ENCODE measurements around the gene AK4. TPM values are rescaled to one million over a fixed set of nuclear protein-coding genes. Genes with fewer than 3 reads are reported as not detected.
"Not testable (repeated sequence)": the region's sequence is repeated elsewhere in the genome, so short reads cannot be mapped to it uniquely, and the experiment has no call there.

AK4 gene
- total RNA-seq, 1 donor from 2014 or later: 23.4 TPM

- H3K36me3 Mint-ChIP-seq (ENCODE audit: unreplicated experiment): no peaks in the 10 kb centered on the region
- no peak overlapping the region for H3K27ac Mint-ChIP-seq (ENCODE audit: unreplicated experiment)
- H3K9me3 Mint-ChIP-seq (ENCODE audit: unreplicated experiment): no peaks in the 10 kb centered on the region
- peaks cover 8% of the 10 kb centered on the region for H3K4me1 Mint-ChIP-seq (ENCODE audit: unreplicated experiment)
- no peak for TF ChIP-seq CTCF (IDR thresholded peaks at IDR 0.05)
- H3K4me3 Mint-ChIP-seq (ENCODE audit: unreplicated experiment): no peak overlapping the region
- no peak for DNase-seq (ENCODE audit: extremely low spot score, unreplicated experiment)
- H3K27me3 Mint-ChIP-seq (ENCODE audit: unreplicated experiment): peaks cover 13% of the 10 kb centered on the region
Measured at GRCh38 chr1:65138524-65138923, 9.5 kb upstream of the AK4 start.

- DNase-seq (ENCODE audit: extremely low spot score, unreplicated experiment); H3K4me1 Mint-ChIP-seq (ENCODE audit: unreplicated experiment); H3K27ac Mint-ChIP-seq (ENCODE audit: unreplicated experiment); H3K4me3 Mint-ChIP-seq (ENCODE audit: unreplicated experiment); H3K36me3 Mint-ChIP-seq (ENCODE audit: unreplicated experiment); H3K9me3 Mint-ChIP-seq (ENCODE audit: unreplicated experiment): not testable (repeated sequence)
- peaks cover 13% of the 10 kb centered on the region for H3K27me3 Mint-ChIP-seq (ENCODE audit: unreplicated experiment)
Measured at GRCh38 chr1:65139793-65140192, 8.2 kb upstream of the AK4 start.

GRCh38 chr1:65141394-65141793, 6.6 kb upstream of the AK4 start:
- no peaks in the 10 kb centered on the region for H3K36me3 Mint-ChIP-seq (ENCODE audit: unreplicated experiment)
- no peak overlapping the region for H3K27ac Mint-ChIP-seq (ENCODE audit: unreplicated experiment)
- H3K27me3 Mint-ChIP-seq (ENCODE audit: unreplicated experiment): peaks cover 17% of the 10 kb centered on the region
- no peak overlapping the region for H3K4me3 Mint-ChIP-seq (ENCODE audit: unreplicated experiment)
- H3K9me3 Mint-ChIP-seq (ENCODE audit: unreplicated experiment): no peaks in the 10 kb centered on the region
- DNase-seq (ENCODE audit: extremely low spot score, unreplicated experiment): no peak
- TF ChIP-seq CTCF (IDR thresholded peaks at IDR 0.05): no peak
- H3K4me1 Mint-ChIP-seq (ENCODE audit: unreplicated experiment): peaks cover 8% of the 10 kb centered on the region

GRCh38 chr1:65141918-65142317, 6.1 kb upstream of the AK4 start:
- no peak for DNase-seq (ENCODE audit: extremely low spot score, unreplicated experiment)
- no peaks in the 10 kb centered on the region for H3K9me3 Mint-ChIP-seq (ENCODE audit: unreplicated experiment)
- H3K4me3 Mint-ChIP-seq (ENCODE audit: unreplicated experiment): no peak overlapping the region
- peaks cover 11% of the 10 kb centered on the region for H3K4me1 Mint-ChIP-seq (ENCODE audit: unreplicated experiment)
- no peak for TF ChIP-seq CTCF (IDR thresholded peaks at IDR 0.05)
- H3K27me3 Mint-ChIP-seq (ENCODE audit: unreplicated experiment): peaks cover 20% of the 10 kb centered on the region
- H3K36me3 Mint-ChIP-seq (ENCODE audit: unreplicated experiment): no peaks in the 10 kb centered on the region
- H3K27ac Mint-ChIP-seq (ENCODE audit: unreplicated experiment): no peak overlapping the region

- peaks cover 15% of the 10 kb centered on the region for H3K4me1 Mint-ChIP-seq (ENCODE audit: unreplicated experiment)
- H3K27me3 Mint-ChIP-seq (ENCODE audit: unreplicated experiment): peaks cover 16% of the 10 kb centered on the region
- not testable (repeated sequence) for H3K27ac Mint-ChIP-seq (ENCODE audit: unreplicated experiment); DNase-seq (ENCODE audit: extremely low spot score, unreplicated experiment); H3K9me3 Mint-ChIP-seq (ENCODE audit: unreplicated experiment); H3K4me3 Mint-ChIP-seq (ENCODE audit: unreplicated experiment); H3K36me3 Mint-ChIP-seq (ENCODE audit: unreplicated experiment)
Measured at GRCh38 chr1:65143112-65143658, 4.8 kb upstream of the AK4 start.

GRCh38 chr1:65146908-65147423, 1.0 kb upstream of the AK4 start:
- peaks cover 16% of the 10 kb centered on the region for H3K27me3 Mint-ChIP-seq (ENCODE audit: unreplicated experiment)
- no peaks in the 10 kb centered on the region for H3K9me3 Mint-ChIP-seq (ENCODE audit: unreplicated experiment)
- H3K27ac Mint-ChIP-seq (ENCODE audit: unreplicated experiment): no peak overlapping the region
- peak overlapping the region; percentile 76 for H3K4me3 Mint-ChIP-seq (ENCODE audit: unreplicated experiment)
- DNase-seq (ENCODE audit: extremely low spot score, unreplicated experiment): no peak
- no peaks in the 10 kb centered on the region for H3K36me3 Mint-ChIP-seq (ENCODE audit: unreplicated experiment)
- TF ChIP-seq CTCF (IDR thresholded peaks at IDR 0.05): no peak
- peaks cover 24% of the 10 kb centered on the region for H3K4me1 Mint-ChIP-seq (ENCODE audit: unreplicated experiment)
